Eye (tissue), 1 donor: ENCODE data around the gene ANXA8L1.
"Not testable (repeated sequence)": the region's sequence is repeated elsewhere in the genome, so short reads cannot be mapped to it uniquely, and the experiment has no call there.

Experiments used
- DNase-seq: peaks from one replicate; pipeline ENCODE4 v3.0.0-alpha.2; 2015

Gene ANXA8L1

DNA sequence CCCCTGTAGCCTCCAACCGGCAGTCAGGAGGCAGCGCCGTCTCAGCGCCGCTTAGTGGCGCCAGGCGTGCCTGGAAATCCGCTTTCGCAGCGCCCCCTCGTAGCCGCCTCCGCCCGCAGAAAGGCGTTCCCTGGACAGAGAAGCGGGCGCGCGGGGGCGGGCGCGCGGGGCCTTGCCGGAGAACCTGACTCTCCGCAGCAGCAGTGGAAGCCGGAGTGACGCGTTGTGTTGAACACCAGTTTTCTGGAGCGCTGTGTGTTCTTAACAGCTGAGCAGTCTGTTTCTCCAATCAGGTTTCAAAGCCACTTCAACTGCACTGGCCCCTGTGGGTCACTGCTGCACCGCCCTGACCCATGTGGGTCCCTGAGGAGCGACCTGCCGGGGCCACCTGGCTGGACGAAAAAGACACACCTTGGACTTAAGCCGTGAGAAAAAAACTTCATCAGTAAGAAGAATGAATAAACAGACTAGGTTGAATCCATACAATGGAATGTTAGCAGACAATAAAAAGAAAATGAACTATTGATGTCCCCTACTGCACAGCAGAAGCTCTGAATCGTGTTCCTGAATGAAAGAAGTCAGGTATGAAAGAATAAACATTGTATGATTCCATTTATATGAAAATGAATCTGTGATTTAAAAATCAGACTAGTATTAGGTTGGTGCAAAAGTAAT is 22.8 kb downstream of the ANXA8L1 start:
- peak; percentile 44 for DNase-seq

- DNase-seq: not testable (repeated sequence)
These were observed 34.0 kb downstream of the ANXA8L1 start for GRCh38 chr10:46409556-46409955.

DNA sequence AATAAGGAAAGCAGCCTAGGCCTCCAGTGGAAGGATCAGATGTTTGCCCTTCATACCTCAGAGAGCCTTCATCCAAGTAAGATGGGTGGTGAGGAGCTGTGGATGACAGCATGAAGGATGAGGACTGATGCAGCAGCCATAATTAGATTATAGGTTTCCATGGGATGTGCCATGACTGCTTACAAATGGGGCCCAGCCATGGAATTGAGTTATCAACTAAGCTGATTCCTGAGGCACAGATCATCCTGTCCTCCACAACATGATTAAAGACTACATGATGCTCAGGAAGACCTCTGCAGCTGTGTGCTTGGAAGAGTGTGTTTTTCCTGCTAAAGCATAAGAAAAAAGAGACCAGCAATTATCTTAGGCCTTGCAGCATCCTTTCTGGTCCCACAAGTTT is 35.5 kb downstream of the ANXA8L1 start:
- not testable (repeated sequence) for DNase-seq

DNA sequence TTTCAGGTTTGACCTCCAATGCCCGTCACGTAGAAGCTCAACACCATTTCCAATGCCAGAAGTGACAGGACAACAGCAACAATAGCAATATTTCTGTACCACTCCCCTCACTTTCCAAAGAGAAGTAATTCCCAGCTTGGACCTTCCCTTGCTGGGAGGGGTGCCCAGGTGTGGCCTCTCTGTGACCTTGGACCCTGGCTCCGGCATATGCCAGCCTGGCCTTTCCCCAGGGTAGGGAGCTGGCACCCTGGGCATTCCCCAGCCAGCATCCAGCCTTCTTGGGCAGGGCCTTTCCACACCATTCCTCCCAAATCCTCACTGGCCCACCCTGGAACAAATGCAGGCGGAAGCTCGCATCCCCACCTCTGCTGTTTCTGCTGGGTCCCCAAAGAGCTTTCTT is 37.1 kb downstream of the ANXA8L1 start:
- DNase-seq: not testable (repeated sequence)

DNA sequence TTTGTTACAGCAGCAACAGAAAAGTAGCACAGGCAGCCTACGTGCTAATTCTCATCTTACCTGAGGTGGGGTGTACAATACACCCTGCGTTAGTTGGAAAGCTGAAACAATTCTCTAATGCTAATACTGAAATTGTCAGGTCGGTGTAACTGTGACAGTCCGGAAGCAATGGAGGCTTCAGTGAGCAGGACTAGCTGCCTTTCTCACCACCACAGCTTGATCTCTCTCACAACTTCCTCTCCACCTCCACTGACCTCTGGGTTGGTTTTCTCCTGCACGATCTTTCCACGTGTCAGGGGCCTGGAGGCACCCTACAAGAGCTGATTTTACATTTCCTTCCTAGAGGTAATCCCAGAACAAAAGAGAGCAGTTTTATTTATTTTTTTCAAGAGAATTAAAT is 39.7 kb downstream of the ANXA8L1 start:
- not testable (repeated sequence) for DNase-seq

GRCh38 chr10:46418283-46418682 is 42.7 kb downstream of the ANXA8L1 start:
- DNase-seq: not testable (repeated sequence)

GRCh38 chr10:46419570-46420379 is 44.2 kb downstream of the ANXA8L1 start:
- not testable (repeated sequence) for DNase-seq

GRCh38 chr10:46423550-46423949 is 48.0 kb downstream of the ANXA8L1 start:
- not testable (repeated sequence) for DNase-seq

DNA sequence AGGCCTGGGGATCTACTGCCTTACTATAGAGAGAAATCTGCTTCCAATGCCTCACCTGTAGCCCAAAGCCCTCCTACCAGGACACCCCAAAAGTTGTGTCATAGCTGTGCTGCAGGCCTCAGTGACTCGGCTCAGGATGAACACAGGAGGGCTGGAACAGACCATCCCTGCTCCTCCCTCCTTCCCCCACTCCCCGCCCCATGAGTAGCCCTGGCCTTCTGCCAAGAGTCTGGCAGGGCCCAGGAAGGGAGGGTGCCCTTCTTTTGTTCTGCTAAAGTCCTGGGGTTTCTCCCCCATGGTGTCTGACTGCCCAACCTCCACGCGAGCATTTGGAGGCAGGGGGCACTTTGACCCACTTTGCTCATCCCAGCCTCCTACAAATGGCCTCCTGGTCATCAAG is 65.4 kb downstream of the ANXA8L1 start:
- DNase-seq: not testable (repeated sequence)
